SU-DHL-6 (cell line): ENCODE data around the gene ADARB2.

Experiments
- H2AFZ ChIP-seq: fragments of 200-600 bp; sonication (generic); 2 replicates; pipeline ENCODE4 v1.6.1; 2014; ENCODE audit warnings: low read depth, mild to moderate bottlenecking, moderate library complexity, mixed read lengths, antibody characterized with exemption, low read length; ENCODE audit not compliant: severe bottlenecking
- H3F3A ChIP-seq: fragments of 200-600 bp; shearing (Covaris generic); 2 replicates; pipeline ENCODE4 v1.6.0; 2016; ENCODE audit warnings: antibody characterized with exemption, mild to moderate bottlenecking; ENCODE audit not compliant: insufficient read depth
- H3K27ac ChIP-seq: fragments of 200-600 bp; sonication (generic); 2 replicates; pipeline ENCODE4 v1.5.1; 2016; ENCODE audit warnings: low read depth, mild to moderate bottlenecking, low read length, moderate library complexity, mixed read lengths
- H3K27me3 ChIP-seq: fragments of 200-600 bp; sonication (generic), shearing (Covaris generic); 2 replicates; pipeline ENCODE4 v1.6.0; 2014; ENCODE audit warnings: mild to moderate bottlenecking, low read length
- H3K36me3 ChIP-seq: fragments of 200-600 bp; sonication (generic); 2 replicates; pipeline ENCODE4 v1.6.1; 2014; ENCODE audit warnings: mild to moderate bottlenecking, low read length, mixed read lengths
- H3K4me2 ChIP-seq: fragments of 300-600, 200-600 bp; shearing (Covaris generic), sonication (generic); 2 replicates; pipeline ENCODE4 v1.6.0; 2014; ENCODE audit warnings: low read length, low read depth, mild to moderate bottlenecking; ENCODE audit not compliant: poor library complexity, severe bottlenecking
- H3K4me3 ChIP-seq: fragments of 200-600 bp; sonication (generic); 2 replicates; pipeline ENCODE4 v1.5.1; 2014; ENCODE audit warnings: antibody characterized with exemption, low read length, mild to moderate bottlenecking, mixed read lengths; ENCODE audit not compliant: insufficient read depth, poor library complexity, severe bottlenecking
- H3K79me2 ChIP-seq: fragments of 200-600 bp; sonication (generic); 2 replicates; pipeline ENCODE4 v1.6.1; 2014; ENCODE audit warnings: mild to moderate bottlenecking, low read length, moderate library complexity; ENCODE audit not compliant: insufficient read depth
- H3K9ac ChIP-seq: fragments of 200-600 bp; sonication (generic); 2 replicates; pipeline ENCODE4 v1.7.0; 2014; ENCODE audit warnings: mild to moderate bottlenecking, low read length
- H3K9me2 ChIP-seq: fragments of 200-600 bp; sonication (generic); replicated peaks from 2 replicates; pipeline ENCODE4 v1.6.1; 2014; ENCODE audit warnings: low read length; ENCODE audit not compliant: insufficient read depth
- H3K9me3 ChIP-seq: fragments of 200-600 bp; sonication (generic); 2 replicates; pipeline ENCODE4 v1.6.1; 2014; ENCODE audit warnings: low read length, mixed read lengths; ENCODE audit not compliant: insufficient read depth
- H4K20me1 ChIP-seq: fragments of 200-600 bp; sonication (generic); 2 replicates; pipeline ENCODE4 v1.6.1; 2014; ENCODE audit warnings: low read depth, mild to moderate bottlenecking, antibody characterized with exemption, low read length, moderate library complexity, mixed read lengths
- CTCF ChIP-seq: fragments of 200-600 bp; sonication (generic); IDR thresholded peaks from one replicate; pipeline ENCODE4 v1.5.1; 2017; ENCODE audit warnings: antibody characterized with exemption, mild to moderate bottlenecking, low read length, moderate library complexity; ENCODE audit not compliant: insufficient read depth, poor library complexity, severe bottlenecking
- EZH2phosphoT487 ChIP-seq: fragments of 200-600 bp; sonication (generic), shearing (Covaris generic); conservative IDR thresholded peaks from 2 replicates; pipeline ENCODE4 v1.6.1; 2018; ENCODE audit warnings: mild to moderate bottlenecking, antibody characterized with exemption, low read length, moderate library complexity, mixed read lengths

The ADARB2 gene

GRCh38 chr10:1339396-1339795 is 397.9 kb downstream of the ADARB2 start:
- no peaks in the 10 kb centered on the region for H4K20me1 ChIP-seq
- no peaks in the 10 kb centered on the region for H3K36me3 ChIP-seq
- H2AFZ ChIP-seq, result no peak overlapping the region
- no peak overlapping the region for H3K4me2 ChIP-seq
- H3K27me3 ChIP-seq, result no peaks in the 10 kb centered on the region
- no peaks in the 10 kb centered on the region for H3K9me2 ChIP-seq
- H3K4me3 ChIP-seq, result no peak overlapping the region
- no peaks in the 10 kb centered on the region for H3K9me3 ChIP-seq
- no peak overlapping the region for H3K27ac ChIP-seq
- no peaks in the 10 kb centered on the region for H3K79me2 ChIP-seq
- no peak for TF ChIP-seq CTCF
- TF ChIP-seq EZH2phosphoT487, result no peak
- H3K9ac ChIP-seq, result no peak overlapping the region
- no peaks in the 10 kb centered on the region for H3F3A ChIP-seq

GRCh38 chr10:1335642-1336041 is 401.7 kb downstream of the ADARB2 start:
- Histone ChIP-seq H4K20me1 (no peaks in the 10 kb centered on the region), H3K9me2 (no peaks in the 10 kb centered on the region), H3K27me3 (no peaks in the 10 kb centered on the region), H3K4me3 (no peak overlapping the region), H3F3A (no peaks in the 10 kb centered on the region), H3K9ac (no peak overlapping the region), H3K27ac (no peak overlapping the region), H3K9me3 (no peaks in the 10 kb centered on the region), H3K79me2 (no peaks in the 10 kb centered on the region), H3K4me2 (no peak overlapping the region), H3K36me3 (no peaks in the 10 kb centered on the region), H2AFZ (no peak overlapping the region)
- TF ChIP-seq EZH2phosphoT487 (no peak), CTCF (no peak)

- no peaks in the 10 kb centered on the region for H4K20me1 ChIP-seq
- H3K9me2 ChIP-seq, result no peaks in the 10 kb centered on the region
- H3K9ac ChIP-seq, result no peak overlapping the region
- no peaks in the 10 kb centered on the region for H3K9me3 ChIP-seq
- H2AFZ ChIP-seq, result no peak overlapping the region
- H3K4me2 ChIP-seq, result no peak overlapping the region
- no peak overlapping the region for H3K4me3 ChIP-seq
- TF ChIP-seq CTCF, result no peak
- no peak for TF ChIP-seq EZH2phosphoT487
- no peaks in the 10 kb centered on the region for H3K27me3 ChIP-seq
- no peak overlapping the region for H3K27ac ChIP-seq
- no peaks in the 10 kb centered on the region for H3F3A ChIP-seq
- no peaks in the 10 kb centered on the region for H3K36me3 ChIP-seq
- H3K79me2 ChIP-seq, result no peaks in the 10 kb centered on the region
Measured at GRCh38 chr10:1333981-1334380, 403.3 kb downstream of the ADARB2 start.
